ENCODE data around the gene SRPK3. TPM values are rescaled to one million over a fixed set of nuclear protein-coding genes. Genes with fewer than 3 reads are reported as not detected.

Gene SRPK3
- polyA plus RNA-seq, 3 donors, result 0.01 TPM; not detected in 2

- no peak overlapping the region for H2AFZ ChIP-seq (ENCODE audit: insufficient read depth, low read depth, low read length, poor library complexity, severe bottlenecking)
- H3K27ac ChIP-seq (ENCODE audit: low read depth in 1 of 2, low read length in 2 of 2), result peak overlapping the region; percentile 91 to 96
- peaks cover 0 to 8% (median 0%) of the 10 kb centered on the region in 3 donors for H3K27me3 Mint-ChIP-seq (ENCODE audit: low read depth in 3 of 3)
- H4K20me1 ChIP-seq (ENCODE audit: insufficient read depth, low read length), result peaks cover 24% of the 10 kb centered on the region
- peaks cover 0 to 7% of the 10 kb centered on the region in 2 donors for H3K9me3 ChIP-seq (replicated peaks in 1 of 2; ENCODE audit: control insufficient read depth in 1 of 2, insufficient read depth in 1 of 2, low read length in 2 of 2)
- H3K4me3 ChIP-seq (replicated peaks in 1 of 3; ENCODE audit: low read depth in 2 of 3, low read length in 3 of 3), result peak overlapping the region in 1 of 3 experiments; percentile 25
- H3K27ac Mint-ChIP-seq, result peak overlapping the region; percentile 89 to 98 (median 93)
- TF ChIP-seq, protein P1, sequence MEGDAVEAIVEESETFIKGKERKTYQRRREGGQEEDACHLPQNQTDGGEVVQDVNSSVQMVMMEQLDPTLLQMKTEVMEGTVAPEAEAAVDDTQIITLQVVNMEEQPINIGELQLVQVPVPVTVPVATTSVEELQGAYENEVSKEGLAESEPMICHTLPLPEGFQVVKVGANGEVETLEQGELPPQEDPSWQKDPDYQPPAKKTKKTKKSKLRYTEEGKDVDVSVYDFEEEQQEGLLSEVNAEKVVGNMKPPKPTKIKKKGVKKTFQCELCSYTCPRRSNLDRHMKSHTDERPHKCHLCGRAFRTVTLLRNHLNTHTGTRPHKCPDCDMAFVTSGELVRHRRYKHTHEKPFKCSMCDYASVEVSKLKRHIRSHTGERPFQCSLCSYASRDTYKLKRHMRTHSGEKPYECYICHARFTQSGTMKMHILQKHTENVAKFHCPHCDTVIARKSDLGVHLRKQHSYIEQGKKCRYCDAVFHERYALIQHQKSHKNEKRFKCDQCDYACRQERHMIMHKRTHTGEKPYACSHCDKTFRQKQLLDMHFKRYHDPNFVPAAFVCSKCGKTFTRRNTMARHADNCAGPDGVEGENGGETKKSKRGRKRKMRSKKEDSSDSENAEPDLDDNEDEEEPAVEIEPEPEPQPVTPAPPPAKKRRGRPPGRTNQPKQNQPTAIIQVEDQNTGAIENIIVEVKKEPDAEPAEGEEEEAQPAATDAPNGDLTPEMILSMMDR (IDR thresholded peaks at IDR 0.05), result no peak
- no peaks in the 10 kb centered on the region for H3K27me3 ChIP-seq (ENCODE audit: control insufficient read depth in 2 of 2, insufficient read depth in 2 of 2, low read length in 2 of 2)
- peaks cover 41% of the 10 kb centered on the region for H3K4me1 Mint-ChIP-seq
- peak overlapping the region; percentile 15 for H3K4me2 ChIP-seq (replicated peaks; ENCODE audit: extremely low read depth, low read length, poor library complexity, severe bottlenecking)
- H3K36me3 ChIP-seq (replicated peaks in 1 of 2; ENCODE audit: control insufficient read depth in 1 of 2, insufficient read depth in 2 of 2, low read length in 2 of 2), result peaks cover 26 to 32% of the 10 kb centered on the region in 2 donors
- H3K9me3 Mint-ChIP-seq, result peaks cover 0 to 25% (median 18%) of the 10 kb centered on the region in 7 donors
- peaks cover 46 to 61% of the 10 kb centered on the region in 2 donors for H3K36me3 Mint-ChIP-seq
- peak overlapping the region; percentile 34 to 55 for H3K4me3 Mint-ChIP-seq
- WGBS (ENCODE audit: insufficient coverage), result 10% methylated on average over 4 of the region's 14 CpGs
- DNase-seq, result peak; percentile 73 to 87 (median 80)
- intact Hi-C loops (cut with micrococcal nuclease), result no loop called here
- peak overlapping the region; percentile 55 for H3K9ac ChIP-seq (ENCODE audit: insufficient read depth, low read length, poor library complexity, severe bottlenecking)
- peaks cover 39% of the 10 kb centered on the region for H3K79me2 ChIP-seq (ENCODE audit: insufficient read depth, low read length)
- H3K4me1 ChIP-seq (ENCODE audit: control insufficient read depth in 1 of 2, insufficient read depth in 2 of 2, low read length in 2 of 2), result peaks cover 55 to 59% of the 10 kb centered on the region in 2 donors
Observed at GRCh38 chrX:153732401-153732800, 48.4 kb upstream of the SRPK3 start.

DNA sequence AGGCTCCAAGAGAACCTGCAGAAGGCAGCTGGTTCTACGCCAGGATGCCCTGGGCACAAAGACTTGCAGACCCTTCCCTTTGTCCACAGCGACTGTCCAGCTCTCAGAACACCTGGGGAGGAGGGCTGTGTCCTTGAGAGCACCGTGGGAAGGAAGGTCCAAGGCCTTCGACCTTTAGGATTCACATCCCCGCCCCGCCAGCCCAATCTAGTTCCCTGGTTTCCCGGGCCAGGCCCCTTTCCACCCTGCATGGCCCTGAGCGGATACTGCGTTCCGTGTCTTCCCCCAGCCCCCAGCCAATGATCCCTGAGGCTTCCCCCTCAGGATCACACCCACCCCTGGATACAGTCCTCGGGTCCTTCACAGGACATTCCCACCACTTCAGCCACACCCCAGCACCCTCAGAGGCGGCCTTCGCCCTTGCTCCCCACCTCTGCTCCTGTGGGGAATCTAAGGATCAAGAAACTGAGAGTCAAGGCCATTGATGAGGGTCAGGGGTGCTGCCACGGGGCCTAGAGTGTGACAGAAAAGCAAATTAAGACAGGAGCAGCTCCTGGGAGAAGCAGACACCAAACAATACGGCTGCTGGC is 47.1 kb upstream of the SRPK3 start:
- Histone ChIP-seq H4K20me1 (ENCODE audit: insufficient read depth, low read length) (peaks cover 21% of the 10 kb centered on the region), H3K4me2 (replicated peaks; ENCODE audit: extremely low read depth, low read length, poor library complexity, severe bottlenecking) (no peak overlapping the region), H3K4me3 (replicated peaks in 1 of 3; ENCODE audit: low read depth in 2 of 3, low read length in 3 of 3) (no peak overlapping the region), H3K79me2 (ENCODE audit: insufficient read depth, low read length) (peaks cover 26% of the 10 kb centered on the region), H3K27me3 (ENCODE audit: control insufficient read depth in 2 of 2, insufficient read depth in 2 of 2, low read length in 2 of 2) (no peaks in the 10 kb centered on the region), H3K27ac (ENCODE audit: low read depth in 1 of 2, low read length in 2 of 2) (no peak overlapping the region), H3K4me1 (ENCODE audit: control insufficient read depth in 1 of 2, insufficient read depth in 2 of 2, low read length in 2 of 2) (peaks cover 41 to 46% of the 10 kb centered on the region in 2 donors), H3K36me3 (replicated peaks in 1 of 2; ENCODE audit: control insufficient read depth in 1 of 2, insufficient read depth in 2 of 2, low read length in 2 of 2) (peaks cover 34 to 45% of the 10 kb centered on the region in 2 donors), H2AFZ (ENCODE audit: insufficient read depth, low read depth, low read length, poor library complexity, severe bottlenecking) (no peak overlapping the region), H3K9ac (ENCODE audit: insufficient read depth, low read length, poor library complexity, severe bottlenecking) (no peak overlapping the region), H3K9me3 (replicated peaks in 1 of 2; ENCODE audit: control insufficient read depth in 1 of 2, insufficient read depth in 1 of 2, low read length in 2 of 2) (peaks cover 0 to 7% of the 10 kb centered on the region in 2 donors)
- Mint-ChIP-seq H3K36me3 (peaks cover 50 to 69% of the 10 kb centered on the region in 2 donors), H3K4me1 (peaks cover 30% of the 10 kb centered on the region), H3K27me3 (ENCODE audit: low read depth in 3 of 3) (peaks cover 0 to 10% (median 0%) of the 10 kb centered on the region in 3 donors), H3K9me3 (peaks cover 0 to 25% (median 18%) of the 10 kb centered on the region in 7 donors), H3K4me3 (no peak overlapping the region), H3K27ac (peak overlapping the region in 5 of 7 donors; percentile 2 to 93 (median 46))
- intact Hi-C loops (cut with micrococcal nuclease), result no loop called here
- WGBS (ENCODE audit: insufficient coverage), result 93% methylated on average over 6 of the region's 15 CpGs
- TF ChIP-seq, protein P1 (IDR thresholded peaks at IDR 0.05), result no peak
- DNase-seq, result no peak

Measured in CD14-positive monocyte (primary cell).